ENCODE measurements around the gene PANK2.

- TF ChIP-seq CTCF (IDR thresholded peaks at IDR 0.05) (no peak), POLR2A (IDR thresholded peaks at IDR 0.05) (no peak)
These were observed 34.7 kb upstream of the PANK2 start for GRCh38 chr20:3854462-3854871.

Measured in testis (tissue), 2 donors.